SK-N-SH treated with all-trans-retinoic acid at 6 μM for 48 hours (cell line): ENCODE data around the gene RUFY4.

Source experiments
- ATAC-seq: fragments of 200-7000 bp; cut with Tn5 transposase; 3 replicates; pipeline ENCODE4 v1.9.1; 2020; ENCODE audit warnings: mild to moderate bottlenecking, moderate library complexity
- CREB5 ChIP-seq: fragments of 250-450 bp; sonication (Bioruptor Pico); IDR thresholded peaks from 2 replicates; pipeline ENCODE4 v1.5.1; 2020; ENCODE audit warnings: low read depth, mild to moderate bottlenecking, moderate library complexity
- CSRNP3 ChIP-seq: fragments of 250-450 bp; sonication (Bioruptor Pico); IDR thresholded peaks from 2 replicates; pipeline ENCODE4 v1.5.1; 2021; ENCODE audit warnings: mild to moderate bottlenecking, moderate library complexity
- ESRRG ChIP-seq: fragments of 250-450 bp; sonication (Bioruptor Pico); IDR thresholded peaks from 2 replicates; pipeline ENCODE4 v1.6.1; 2021; ENCODE audit warnings: mild to moderate bottlenecking
- GLIS3 ChIP-seq: fragments of 250-450 bp; sonication (Bioruptor Pico); IDR thresholded peaks from 2 replicates; pipeline ENCODE4 v1.5.0; 2020; ENCODE audit warnings: mild to moderate bottlenecking, moderate library complexity
- ISL1 ChIP-seq: fragments of 250-450 bp; sonication (Bioruptor Pico); IDR thresholded peaks from 2 replicates; pipeline ENCODE4 v2.1.2; 2022; ENCODE audit warnings: mild to moderate bottlenecking, moderate library complexity
- OSR1 ChIP-seq: fragments of 250-450 bp; sonication (Bioruptor Pico); IDR thresholded peaks from 2 replicates; pipeline ENCODE4 v1.8.0; 2022; ENCODE audit warnings: moderate library complexity, mild to moderate bottlenecking, inconsistent platforms
- PATZ1 ChIP-seq: fragments of 250-450 bp; sonication (Bioruptor Pico); IDR thresholded peaks from 2 replicates; pipeline ENCODE4 v1.8.0; 2020; ENCODE audit warnings: mild to moderate bottlenecking, moderate library complexity, borderline replicate concordance
- POU6F1 ChIP-seq: fragments of 250-450 bp; sonication (Bioruptor Pico); IDR thresholded peaks from 2 replicates; pipeline ENCODE4 v1.8.0; 2021; ENCODE audit warnings: low read depth, mild to moderate bottlenecking, moderate library complexity, borderline replicate concordance
- RARB ChIP-seq: fragments of 250-450 bp; sonication (Bioruptor Pico); IDR thresholded peaks from 2 replicates; pipeline ENCODE4 v1.8.0; 2021; ENCODE audit warnings: mild to moderate bottlenecking, moderate library complexity
- SNAI2 ChIP-seq: fragments of 250-450 bp; sonication (Bioruptor Pico); IDR thresholded peaks from 2 replicates; pipeline ENCODE4 v1.5.0; 2020; ENCODE audit warnings: mild to moderate bottlenecking, moderate library complexity
- TCF4 ChIP-seq: fragments of 250-450 bp; sonication (Bioruptor Pico); IDR thresholded peaks from 2 replicates; pipeline ENCODE4 v1.8.0; 2021; ENCODE audit warnings: mild to moderate bottlenecking, moderate library complexity, borderline replicate concordance
- TOX ChIP-seq: fragments of 250-450 bp; sonication (Bioruptor Pico); IDR thresholded peaks from 2 replicates; pipeline ENCODE4 v1.8.0; 2021; ENCODE audit warnings: mild to moderate bottlenecking, moderate library complexity, borderline replicate concordance
- TSHZ2 ChIP-seq: fragments of 250-450 bp; sonication (Bioruptor Pico); IDR thresholded peaks from 2 replicates; pipeline ENCODE4 v1.5.0; 2020; ENCODE audit warnings: mild to moderate bottlenecking, moderate library complexity
- ZC3H10 ChIP-seq: fragments of 250-450 bp; sonication (Bioruptor Pico); IDR thresholded peaks from 2 replicates; pipeline ENCODE4 v1.5.1; 2021; ENCODE audit warnings: mild to moderate bottlenecking, moderate library complexity
- ZFP3 ChIP-seq: fragments of 250-450 bp; sonication (Bioruptor Pico); IDR thresholded peaks from 2 replicates; pipeline ENCODE4 v1.5.0; 2020; ENCODE audit warnings: mild to moderate bottlenecking, moderate library complexity
- ZFP30 ChIP-seq: fragments of 450-650 bp; formaldehyde crosslinking; IDR thresholded peaks from 2 replicates; pipeline ENCODE4 v1.5.0; 2022; ENCODE audit warnings: mild to moderate bottlenecking, moderate library complexity
- ZNF565 ChIP-seq: fragments of 450-650 bp; formaldehyde crosslinking; conservative IDR thresholded peaks from 2 replicates; pipeline ENCODE4 v1.5.0; 2020; ENCODE audit warnings: low read depth, mild to moderate bottlenecking, moderate library complexity
- ZNF70 ChIP-seq: fragments of 450-650 bp; formaldehyde crosslinking; IDR thresholded peaks from 2 replicates; pipeline ENCODE4 v1.5.0; 2020; ENCODE audit warnings: mild to moderate bottlenecking, moderate library complexity
- ZNF8 ChIP-seq: fragments of 450-650 bp; formaldehyde crosslinking; IDR thresholded peaks from 2 replicates; pipeline ENCODE4 v1.5.0; 2020; ENCODE audit warnings: mild to moderate bottlenecking, moderate library complexity

Gene RUFY4

GRCh38 chr2:218039171-218039570 lies 29.9 kb upstream of the RUFY4 start:
- no peak for ATAC-seq
- TF ChIP-seq SNAI2 (CRISPR knock-in tag) = no peak

- TF ChIP-seq TOX (no peak), RARB (CRISPR knock-in tag) (no peak), GLIS3 (CRISPR knock-in tag) (no peak), TCF4 (no peak)
- ATAC-seq = no peak
These were observed 28.2 kb upstream of the RUFY4 start for GRCh38 chr2:218040883-218041282.

- TF ChIP-seq ISL1 = no peak
- no peak for TF ChIP-seq TOX
- no peak for TF ChIP-seq SNAI2 (CRISPR knock-in tag)
- no peak for TF ChIP-seq CSRNP3 (CRISPR knock-in tag)
- no peak for TF ChIP-seq RARB (CRISPR knock-in tag)
- TF ChIP-seq ZC3H10 (CRISPR knock-in tag) = no peak
- no peak for TF ChIP-seq TCF4
- TF ChIP-seq CREB5 (CRISPR knock-in tag) = no peak
- TF ChIP-seq ZNF8 (CRISPR knock-in tag) = no peak
- TF ChIP-seq ZNF565 (CRISPR knock-in tag) = no peak
- no peak for TF ChIP-seq PATZ1 (CRISPR knock-in tag)
- TF ChIP-seq ZNF70 (CRISPR knock-in tag) = no peak
- TF ChIP-seq GLIS3 (CRISPR knock-in tag) = no peak
- no peak for TF ChIP-seq ESRRG (CRISPR knock-in tag)
- TF ChIP-seq ZFP3 (CRISPR knock-in tag) = no peak
- no peak for TF ChIP-seq POU6F1 (CRISPR knock-in tag)
- no peak for TF ChIP-seq TSHZ2 (CRISPR knock-in tag)
- no peak for TF ChIP-seq OSR1 (CRISPR knock-in tag)
- TF ChIP-seq ZFP30 (CRISPR knock-in tag) = no peak
- no peak for ATAC-seq
These were observed 27.5 kb upstream of the RUFY4 start for GRCh38 chr2:218041302-218042168.

- TF ChIP-seq POU6F1 (CRISPR knock-in tag) (no peak), ISL1 (no peak), CSRNP3 (CRISPR knock-in tag) (no peak)
- ATAC-seq = no peak
These were observed 26.0 kb upstream of the RUFY4 start for GRCh38 chr2:218043100-218043499.
